PFSK-1 (cell line): ENCODE results near the gene SYNC.

Source experiments
- FOXP2 ChIP-seq: optimal IDR thresholded peaks from 2 replicates; pipeline ENCODE3; 2011; ENCODE audit warnings: borderline replicate concordance, control low read depth, inconsistent platforms; ENCODE audit not compliant: insufficient read depth; ENCODE audit errors: extremely low read length, extremely low read depth
- POLR2AphosphoS5 ChIP-seq: IDR thresholded peaks from 2 replicates; pipeline ENCODE4 v1.6.1; 2012; ENCODE audit warnings: low read depth, mild to moderate bottlenecking, control low read depth, low read length, moderate library complexity
- TAF1 ChIP-seq: IDR thresholded peaks from 2 replicates; pipeline ENCODE4 v1.6.1; 2012; ENCODE audit warnings: low read length, control low read depth, borderline replicate concordance; ENCODE audit not compliant: insufficient read depth

- TF ChIP-seq POLR2AphosphoS5 (no peak), FOXP2 (no peak), TAF1 (no peak)
Observed at GRCh38 chr1:32632829-32633228, 69.7 kb downstream of the SYNC start.
